WI38 (cell line): ENCODE results near the gene PRND.

Experiments used
- H3K4me3 ChIP-seq: 2 replicates; pipeline ENCODE4 v1.5.1; 2011; ENCODE audit warnings: low read depth, mild to moderate bottlenecking, control low read depth, low read length
- TF ChIP-seq, protein P1 (sequence below): IDR thresholded peaks from 2 replicates; pipeline ENCODE4 v1.5.1; 2012; ENCODE audit warnings: low read depth, mild to moderate bottlenecking, control low read depth, low read length

Gene PRND

DNA sequence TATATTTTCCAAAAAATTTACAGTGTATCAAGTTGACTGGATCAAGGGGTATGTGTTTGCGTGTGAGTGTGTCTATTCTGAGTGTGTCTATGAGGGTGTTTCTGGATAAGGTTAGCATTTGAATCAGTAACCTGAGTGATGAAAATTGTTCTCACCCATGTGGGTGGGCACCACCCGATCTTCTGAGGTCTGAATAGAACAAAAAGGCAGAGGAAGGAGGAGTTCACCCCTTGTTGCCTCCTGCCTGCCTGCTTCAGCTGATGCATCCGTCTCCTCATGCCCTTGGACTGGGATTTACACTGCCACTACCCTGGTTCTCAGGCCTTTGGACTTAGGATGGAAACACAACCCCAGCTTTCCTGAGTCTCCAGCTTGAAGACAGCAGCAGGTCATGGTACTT, 13.7 kb upstream of the PRND start:
- TF ChIP-seq, protein P1, sequence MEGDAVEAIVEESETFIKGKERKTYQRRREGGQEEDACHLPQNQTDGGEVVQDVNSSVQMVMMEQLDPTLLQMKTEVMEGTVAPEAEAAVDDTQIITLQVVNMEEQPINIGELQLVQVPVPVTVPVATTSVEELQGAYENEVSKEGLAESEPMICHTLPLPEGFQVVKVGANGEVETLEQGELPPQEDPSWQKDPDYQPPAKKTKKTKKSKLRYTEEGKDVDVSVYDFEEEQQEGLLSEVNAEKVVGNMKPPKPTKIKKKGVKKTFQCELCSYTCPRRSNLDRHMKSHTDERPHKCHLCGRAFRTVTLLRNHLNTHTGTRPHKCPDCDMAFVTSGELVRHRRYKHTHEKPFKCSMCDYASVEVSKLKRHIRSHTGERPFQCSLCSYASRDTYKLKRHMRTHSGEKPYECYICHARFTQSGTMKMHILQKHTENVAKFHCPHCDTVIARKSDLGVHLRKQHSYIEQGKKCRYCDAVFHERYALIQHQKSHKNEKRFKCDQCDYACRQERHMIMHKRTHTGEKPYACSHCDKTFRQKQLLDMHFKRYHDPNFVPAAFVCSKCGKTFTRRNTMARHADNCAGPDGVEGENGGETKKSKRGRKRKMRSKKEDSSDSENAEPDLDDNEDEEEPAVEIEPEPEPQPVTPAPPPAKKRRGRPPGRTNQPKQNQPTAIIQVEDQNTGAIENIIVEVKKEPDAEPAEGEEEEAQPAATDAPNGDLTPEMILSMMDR: no peak
- no peak overlapping the region for H3K4me3 ChIP-seq

DNA sequence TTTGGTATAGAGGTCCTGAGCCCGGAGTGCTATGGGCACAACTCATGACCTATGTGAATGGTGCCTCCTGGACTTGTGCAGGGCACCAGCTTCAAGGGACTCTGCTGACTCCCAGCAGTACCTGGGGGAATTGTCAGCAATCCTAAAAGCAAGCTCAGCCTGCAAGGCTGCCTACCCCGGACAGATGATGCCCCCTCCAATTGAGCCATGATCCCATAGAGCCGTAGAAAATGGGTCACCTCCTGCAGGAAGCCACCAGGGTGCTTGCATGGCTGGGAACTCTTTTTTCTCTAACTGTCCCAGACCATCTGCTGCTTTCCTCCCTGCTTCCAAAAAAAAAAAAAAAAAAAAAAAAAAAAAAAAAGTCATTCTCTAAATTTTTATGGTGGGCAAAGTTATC, 12.9 kb upstream of the PRND start:
- TF ChIP-seq, protein P1: no peak

DNA sequence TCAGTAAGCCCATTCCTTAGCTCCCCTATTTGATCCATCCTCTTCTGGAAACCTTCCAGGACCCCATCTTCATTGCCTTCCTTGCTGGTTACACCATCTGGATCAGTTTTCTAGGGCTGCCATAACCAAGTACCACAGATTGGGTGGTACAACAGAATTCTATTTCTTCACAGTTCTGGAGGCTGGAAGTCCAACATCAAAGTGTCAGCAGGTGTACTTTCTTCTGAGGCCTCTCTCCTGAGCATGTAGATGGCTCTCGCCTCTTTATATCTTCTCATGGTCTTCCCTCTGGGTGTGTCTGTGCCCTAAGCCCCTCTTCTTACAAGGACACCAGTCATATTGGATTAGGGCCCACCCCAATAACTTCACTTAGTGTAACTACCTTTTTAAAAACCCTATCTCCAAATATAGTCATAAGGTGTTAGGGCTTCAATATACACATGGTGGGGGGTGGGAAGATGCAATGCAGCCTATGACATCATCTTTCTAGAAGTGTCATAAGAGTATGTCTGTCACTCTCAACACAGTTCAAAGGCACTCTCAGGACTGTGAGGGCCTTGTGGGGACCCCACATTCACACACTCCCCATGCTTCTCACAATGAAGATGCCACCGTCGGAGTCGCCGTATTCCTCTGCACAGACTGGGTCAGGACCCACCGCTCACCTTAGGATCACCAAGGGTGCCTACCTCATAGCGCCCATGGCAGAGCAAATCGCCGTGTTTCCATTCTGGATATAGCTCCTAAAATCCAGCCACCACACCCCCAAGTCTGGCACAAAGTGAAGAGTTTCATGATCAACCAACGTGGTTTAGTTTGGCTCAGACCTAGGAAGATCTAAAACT, 12.2 kb upstream of the PRND start:
- TF ChIP-seq, protein P1: no peak
- no peak overlapping the region for H3K4me3 ChIP-seq

More for the DNA sequence above, 12.9 kb upstream of the PRND start:
- H3K4me3 ChIP-seq: no peak overlapping the region

DNA sequence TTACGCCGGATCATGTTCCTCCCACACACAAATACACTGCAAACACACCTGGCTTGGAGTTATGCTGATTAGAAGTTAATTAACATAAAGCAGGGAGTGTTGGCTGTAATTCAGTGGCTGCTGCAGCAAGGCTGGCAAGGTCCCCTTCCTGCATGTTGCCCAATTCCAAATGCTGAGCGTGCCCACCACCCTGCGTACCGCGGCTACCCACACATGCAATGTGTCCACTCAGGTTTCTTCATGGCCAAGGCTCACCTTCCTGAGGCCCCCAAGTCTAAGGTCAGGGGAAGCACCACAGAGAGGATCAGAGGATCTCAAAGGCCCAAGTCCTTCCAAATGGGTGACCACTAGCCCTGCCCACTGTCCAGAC, 11.6 kb upstream of the PRND start:
- H3K4me3 ChIP-seq: no peak overlapping the region
- TF ChIP-seq, protein P1: no peak

DNA sequence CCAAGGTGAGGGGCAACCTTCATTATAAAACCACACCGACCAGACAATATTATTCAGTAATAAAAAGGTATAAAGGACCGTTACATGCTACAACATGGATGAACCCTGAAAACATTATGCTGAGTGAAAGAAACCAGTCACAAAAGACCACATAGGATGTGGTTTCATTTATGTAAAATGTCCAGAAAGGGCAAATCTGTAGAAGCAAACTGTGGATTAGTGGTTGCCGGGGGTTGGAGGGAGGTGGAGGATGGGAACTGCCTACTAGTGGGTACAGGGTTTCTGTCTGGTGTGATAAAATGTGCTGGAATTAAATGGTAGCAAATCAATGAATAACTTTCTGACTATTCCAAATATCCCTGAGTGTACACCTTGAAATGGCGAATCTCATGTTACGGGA, 10.2 kb upstream of the PRND start:
- no peak overlapping the region for H3K4me3 ChIP-seq
- TF ChIP-seq, protein P1: no peak

DNA sequence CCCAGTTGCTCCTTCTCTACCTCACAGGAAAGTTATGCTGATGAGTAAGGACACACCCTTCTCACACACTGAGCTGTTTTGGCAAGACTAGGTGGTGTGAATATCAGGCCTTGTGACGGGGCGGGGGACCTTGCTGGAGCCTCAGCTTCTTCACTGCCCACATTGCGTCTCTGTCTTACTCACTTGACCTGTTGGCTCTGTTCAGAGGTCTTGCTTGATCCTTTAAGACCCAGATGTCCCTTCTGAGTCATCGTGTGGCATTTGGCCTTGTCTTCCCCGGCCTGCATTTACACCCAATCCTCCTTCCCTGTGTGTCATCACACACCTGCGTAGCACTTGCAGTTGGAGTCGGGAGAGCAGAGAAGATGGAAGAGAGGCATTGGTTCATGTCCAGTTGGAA, 8.3 kb upstream of the PRND start:
- no peak overlapping the region for H3K4me3 ChIP-seq
- TF ChIP-seq, protein P1: no peak

DNA sequence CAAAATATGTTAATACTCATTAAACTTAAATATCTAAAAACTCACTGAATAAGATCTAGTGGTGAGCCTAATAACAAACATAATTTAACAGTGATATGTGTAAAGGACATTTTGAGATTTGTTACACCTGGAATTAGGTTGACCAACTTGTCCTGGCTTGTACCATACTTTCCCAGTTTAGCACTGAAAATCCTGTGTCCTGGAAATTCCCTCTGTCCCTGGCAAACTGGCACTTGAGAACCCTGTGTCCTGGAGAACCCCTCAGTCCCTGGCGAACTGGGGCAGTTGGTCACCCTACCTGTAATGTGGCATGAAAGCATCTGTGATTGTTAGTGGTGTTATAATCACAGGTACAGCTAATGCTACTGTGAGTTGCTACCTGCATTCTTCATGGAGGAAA, 6.9 kb upstream of the PRND start:
- H3K4me3 ChIP-seq: no peak overlapping the region
- TF ChIP-seq, protein P1: no peak
